CD4-positive, alpha-beta T cell treated with Interleukin-17A for 1 hour (primary cell): ENCODE measurements around the gene MEGF11.
"Not testable (repeated sequence)": the region's sequence is repeated elsewhere in the genome, so short reads cannot be mapped to it uniquely, and the experiment has no call there.

ENCODE experiments used
- DNase-seq: peaks from one replicate; pipeline ENCODE4 v3.0.0-alpha.2; 2020

Gene MEGF11

DNA sequence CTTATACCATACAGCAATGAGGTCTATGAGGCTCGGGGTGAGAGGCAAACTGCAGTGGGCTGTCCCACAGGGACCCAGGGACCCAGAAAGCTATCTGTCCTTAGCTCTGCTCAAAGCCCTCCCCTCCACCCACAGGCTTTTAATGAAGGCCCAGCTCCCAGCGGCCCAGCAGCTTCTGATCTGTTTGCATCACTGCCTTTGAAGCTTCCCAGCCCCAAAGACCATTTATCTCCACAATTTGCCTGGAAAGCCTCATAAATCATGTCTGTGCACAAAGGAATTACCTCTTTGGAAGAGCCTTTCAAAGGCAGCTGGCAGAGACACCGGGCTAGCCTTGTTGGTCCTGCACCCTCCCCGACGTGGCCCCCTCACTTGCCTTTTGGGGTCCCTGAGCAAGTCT, 260.3 kb downstream of the MEGF11 start:
- no peak for DNase-seq

DNA sequence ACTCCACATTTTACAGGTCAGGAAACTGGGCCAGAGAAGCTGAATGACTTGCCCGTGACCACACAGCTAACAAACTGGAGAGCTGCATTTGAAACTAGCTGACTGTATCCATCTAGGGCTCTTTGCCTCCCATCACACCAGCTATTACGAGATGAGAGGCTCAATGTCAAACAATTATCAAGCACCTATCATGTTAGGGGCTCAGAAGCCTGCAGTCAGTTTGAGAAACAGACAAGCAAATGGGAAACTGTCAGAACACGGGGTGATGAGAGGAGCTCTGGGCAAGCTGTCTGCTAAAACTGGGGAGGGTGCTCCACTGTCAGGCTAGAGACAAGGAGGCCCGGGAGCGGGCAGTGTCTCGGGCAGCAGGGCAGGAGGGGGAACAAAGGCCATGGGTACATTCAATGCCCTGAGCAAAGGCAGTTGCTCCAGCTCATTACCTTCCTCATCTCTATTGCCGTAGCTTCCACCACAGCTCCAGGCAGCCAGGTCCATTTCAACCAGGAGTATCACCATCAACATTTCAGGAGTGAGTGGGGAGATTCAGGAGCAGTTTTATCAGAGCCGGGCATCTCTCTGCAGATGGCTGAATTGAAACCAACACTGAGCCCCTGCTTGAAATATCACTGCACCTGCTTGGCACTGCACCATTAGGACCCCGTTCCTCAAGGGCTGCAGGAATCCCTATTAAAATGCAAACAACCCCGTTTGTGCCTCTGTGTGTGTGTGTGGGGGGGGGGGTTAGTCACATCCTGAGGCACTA, 261.6 kb downstream of the MEGF11 start:
- no peak for DNase-seq

DNA sequence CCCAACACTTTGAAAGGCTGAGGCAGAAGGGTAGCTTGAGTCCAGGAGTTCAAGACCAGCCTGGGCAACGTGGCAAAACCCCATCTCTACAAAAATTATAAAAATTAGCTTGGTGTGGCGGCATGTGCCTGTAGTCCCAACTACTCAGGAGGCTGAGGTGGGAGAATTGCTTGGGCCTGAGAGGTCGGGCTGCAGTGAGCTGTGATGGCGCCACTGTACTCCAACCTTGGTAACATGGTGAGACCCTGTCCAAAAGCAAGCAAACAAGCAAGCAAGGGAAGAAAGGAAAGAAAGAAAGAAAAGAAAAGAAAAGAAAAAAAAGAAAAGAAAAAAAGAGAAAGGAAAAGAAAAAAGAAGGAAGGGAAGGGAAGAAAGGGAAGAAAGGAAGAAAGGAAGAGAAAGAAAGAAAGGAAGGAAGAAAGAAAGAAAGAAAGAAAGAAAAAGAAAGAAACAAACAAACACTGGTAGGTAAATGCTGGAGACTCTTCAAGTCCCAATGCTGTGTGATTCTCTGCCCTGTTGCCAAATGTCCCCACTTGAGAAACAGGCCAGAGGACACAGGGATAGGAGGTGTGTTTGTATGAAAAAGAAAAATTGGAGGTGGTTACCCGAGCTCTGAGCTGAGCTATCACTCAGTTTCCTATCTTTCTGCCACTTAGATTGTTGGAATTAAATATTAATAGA, 263.1 kb downstream of the MEGF11 start:
- DNase-seq, result no peak

DNA sequence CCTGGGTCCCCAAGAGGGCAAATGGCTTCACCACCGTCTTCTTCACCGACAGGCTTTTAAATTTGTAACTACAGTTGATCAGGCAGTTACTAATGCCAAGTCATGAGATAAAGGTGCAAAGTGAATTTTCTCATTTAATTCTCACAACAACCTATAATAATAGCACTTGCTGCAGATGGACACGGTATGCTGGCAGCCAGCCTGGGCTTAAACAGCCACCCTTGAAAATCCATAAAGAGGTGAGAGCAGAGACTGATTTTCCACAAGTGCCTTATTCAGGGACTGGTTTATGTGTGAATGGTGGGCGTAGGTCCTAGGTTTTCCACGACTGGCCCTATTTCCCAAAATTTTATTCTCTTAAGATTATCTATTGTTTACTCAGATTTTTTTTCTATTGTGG, 266.4 kb downstream of the MEGF11 start:
- DNase-seq, result no peak

DNA sequence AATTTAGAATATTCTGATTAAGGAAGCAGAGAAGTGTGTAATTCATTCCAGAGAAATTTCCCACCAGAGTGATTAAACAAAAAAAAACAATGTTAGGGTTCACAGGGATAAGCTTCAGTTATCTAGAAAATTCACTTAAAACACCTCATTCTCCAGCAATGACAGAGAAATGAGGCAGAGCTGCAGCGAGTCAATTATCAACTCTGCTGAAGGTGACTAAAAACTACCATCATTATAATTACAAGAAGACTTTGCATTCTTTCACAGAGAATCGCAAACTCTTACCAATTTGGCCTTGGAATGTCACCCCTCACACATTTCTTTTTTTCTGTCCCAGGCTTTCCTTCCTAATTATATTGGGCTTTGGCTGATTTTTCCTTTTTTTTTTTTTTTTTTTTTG, 267.1 kb downstream of the MEGF11 start:
- DNase-seq, result no peak

DNA sequence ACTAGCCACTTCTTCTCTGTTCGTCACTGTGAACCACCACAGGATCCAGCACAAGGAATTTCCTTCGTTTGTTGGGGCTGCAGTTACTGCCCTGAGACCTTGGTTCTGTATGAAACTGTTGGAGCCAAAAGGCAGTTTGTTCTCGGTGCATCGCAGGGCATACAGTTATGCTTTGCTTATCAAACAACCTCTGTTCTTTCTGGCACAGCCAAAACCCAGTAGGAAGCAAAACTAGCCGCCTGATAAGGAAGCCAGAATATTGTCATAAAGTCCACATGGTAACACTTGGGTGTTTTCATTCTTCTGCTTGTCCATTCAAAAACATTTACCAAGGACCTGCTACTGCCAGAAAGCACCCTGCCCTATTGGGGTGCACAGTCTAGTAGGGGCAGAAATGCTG, 268.2 kb downstream of the MEGF11 start:
- DNase-seq, result no peak

DNA sequence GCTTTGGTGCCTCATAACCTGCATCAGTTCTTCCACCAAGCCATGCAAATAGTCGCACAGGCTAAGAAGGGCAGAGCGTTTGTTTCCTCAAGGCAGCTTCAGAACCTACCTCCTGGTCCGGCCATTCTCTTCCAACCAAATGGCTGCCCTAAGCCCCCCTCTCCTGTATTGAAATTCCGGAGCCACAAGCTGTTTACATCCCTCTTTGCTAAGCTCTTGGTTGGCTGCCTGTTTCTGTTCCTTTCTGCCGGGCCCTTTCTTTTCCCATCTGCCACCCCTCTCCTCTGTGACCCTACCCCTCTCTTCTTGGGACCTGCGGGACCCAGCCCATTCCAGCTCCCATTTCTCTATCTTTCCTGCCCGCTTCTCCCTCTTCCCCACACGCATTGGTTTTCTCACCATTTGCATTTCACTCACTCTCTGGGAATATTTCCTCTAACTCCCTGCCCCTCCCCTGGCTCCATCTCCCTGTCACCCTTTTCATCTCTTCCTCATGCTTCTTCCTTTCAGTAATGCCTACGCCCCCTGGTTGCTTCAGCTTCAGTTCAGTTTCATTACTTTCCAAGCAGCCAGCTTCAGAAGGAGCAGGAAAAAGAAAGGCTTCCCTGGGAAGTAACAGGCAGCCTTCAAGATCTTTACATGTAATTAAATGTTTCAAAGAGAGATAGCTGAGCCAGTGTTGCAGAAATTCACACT, 270.8 kb downstream of the MEGF11 start:
- no peak for DNase-seq

DNA sequence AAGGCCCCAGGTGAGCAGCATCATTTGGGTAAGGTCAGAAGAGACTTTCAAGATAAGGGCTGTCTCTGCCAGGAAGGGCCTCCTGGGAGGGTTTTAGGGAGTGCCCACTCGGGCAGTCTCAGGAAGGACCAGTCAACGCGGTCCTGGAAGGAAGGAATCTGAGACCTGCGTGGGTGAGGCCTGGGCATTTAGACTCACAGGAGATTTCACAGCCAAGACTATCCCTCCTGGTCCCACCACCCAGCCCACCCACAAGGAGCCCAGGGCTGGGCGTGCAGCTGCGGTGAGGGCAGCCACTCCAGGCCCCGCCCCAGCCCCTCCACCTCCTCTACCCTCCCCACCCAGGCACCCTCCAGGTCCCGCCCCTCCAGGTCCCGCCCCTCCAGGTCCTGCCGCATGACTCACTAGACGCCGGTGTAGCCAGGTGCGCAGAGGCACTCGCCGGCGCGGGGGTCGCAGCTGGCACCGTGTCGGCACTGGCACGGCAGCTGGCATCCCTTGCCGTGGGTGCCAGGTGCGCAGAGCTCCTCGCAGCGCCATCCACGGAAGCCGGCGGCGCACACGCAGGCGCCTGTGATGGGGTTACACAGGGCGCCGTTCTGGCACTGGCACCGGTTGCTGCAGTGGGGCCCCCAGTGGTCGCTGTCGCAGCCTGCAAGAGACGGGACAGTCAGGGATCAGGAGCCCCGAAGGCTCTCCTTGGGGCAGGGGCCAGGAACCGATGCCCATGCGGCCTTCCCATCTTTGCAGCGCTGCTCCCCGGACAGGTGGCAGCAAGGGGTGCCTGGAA, 271.5 kb downstream of the MEGF11 start:
- DNase-seq, result peak; percentile 59

DNA sequence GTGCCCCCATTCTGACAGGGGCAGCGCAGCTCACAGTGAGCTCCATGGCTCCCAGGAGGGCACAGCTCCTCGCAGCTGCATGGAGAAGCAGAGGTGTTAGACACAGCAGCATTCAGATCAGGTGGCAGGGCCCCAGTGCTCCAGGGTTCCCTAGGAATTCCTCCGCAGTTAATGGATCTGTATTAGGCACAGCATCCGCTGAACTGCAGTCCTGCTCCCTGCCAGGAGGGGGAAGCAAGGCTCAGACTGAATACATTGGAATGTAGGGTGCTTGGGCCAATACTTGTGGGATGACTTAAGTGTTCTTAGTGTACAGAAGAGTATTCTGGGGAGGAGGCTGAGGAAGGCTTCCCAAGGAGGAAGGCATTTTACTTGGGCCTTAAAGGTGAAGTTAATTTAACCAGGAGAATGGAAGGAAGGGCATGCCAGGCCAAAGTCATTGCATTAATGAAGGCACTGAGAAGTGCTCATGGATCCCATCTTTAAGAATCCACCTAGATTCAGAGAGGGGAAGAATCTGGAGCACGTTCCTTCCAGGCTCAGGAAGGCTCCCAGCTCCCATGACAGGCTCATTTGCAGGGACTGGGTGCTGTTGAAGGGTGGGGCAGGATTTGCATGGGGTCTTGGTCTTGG, 272.6 kb downstream of the MEGF11 start:
- peak; percentile 13 for DNase-seq

DNA sequence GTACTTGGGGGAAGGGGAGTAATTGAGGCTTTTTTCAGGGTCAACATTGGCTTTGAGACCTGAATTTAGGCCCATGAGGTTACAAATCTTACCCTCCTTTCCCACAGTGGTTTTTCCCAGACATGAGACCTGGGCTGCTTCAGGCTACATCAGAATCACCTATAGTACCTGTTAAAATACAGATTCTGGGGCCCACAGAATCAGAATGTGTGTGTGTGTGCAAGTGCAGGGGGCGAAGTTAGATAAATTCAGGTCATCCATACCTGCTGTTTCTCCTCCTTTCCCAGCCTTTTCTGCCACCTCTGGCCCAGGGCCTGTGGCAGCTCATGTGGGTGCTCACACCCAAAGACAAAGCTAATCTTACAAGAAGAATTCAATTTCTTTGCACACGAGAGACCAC, 273.7 kb downstream of the MEGF11 start:
- no peak for DNase-seq

DNA sequence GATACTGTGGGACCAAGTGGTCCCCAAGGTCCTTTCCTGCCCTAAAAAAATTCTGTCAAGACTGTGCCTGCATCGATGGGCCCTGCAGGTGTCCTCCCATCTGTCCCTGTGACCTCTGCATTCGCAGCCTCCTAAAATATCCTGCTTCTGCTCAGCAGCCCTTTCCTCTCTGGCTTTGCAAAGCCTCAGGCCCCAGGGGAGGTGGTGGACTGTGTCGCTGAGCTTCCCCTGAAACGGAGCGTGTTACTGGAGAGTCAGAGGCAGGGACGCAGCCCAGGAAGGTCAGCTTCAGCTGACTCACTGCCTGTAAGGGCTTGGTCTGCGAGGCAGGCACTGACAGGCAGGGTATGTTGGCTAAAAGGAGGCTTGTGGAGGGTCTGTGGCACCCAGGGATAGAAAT, 274.2 kb downstream of the MEGF11 start:
- no peak for DNase-seq

DNA sequence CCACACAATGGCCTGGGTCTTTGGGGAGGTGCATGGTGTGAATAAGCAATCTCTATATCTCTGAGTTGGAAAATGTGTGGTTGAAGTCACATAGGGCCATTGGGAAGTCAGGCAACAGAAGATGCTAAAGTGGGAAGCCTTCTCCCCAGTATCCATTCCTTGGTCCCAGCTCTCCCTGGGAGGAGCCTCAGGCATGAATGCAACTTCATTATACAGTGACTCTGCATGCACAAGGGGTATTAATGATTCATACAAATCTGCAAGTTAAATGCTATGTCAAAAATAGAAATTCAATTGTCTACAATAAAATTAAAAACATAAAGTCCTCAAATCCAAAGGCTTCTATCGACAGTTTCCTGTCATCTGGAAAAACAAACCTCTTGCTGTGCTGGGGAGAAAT, 275.4 kb downstream of the MEGF11 start:
- DNase-seq, result no peak

DNA sequence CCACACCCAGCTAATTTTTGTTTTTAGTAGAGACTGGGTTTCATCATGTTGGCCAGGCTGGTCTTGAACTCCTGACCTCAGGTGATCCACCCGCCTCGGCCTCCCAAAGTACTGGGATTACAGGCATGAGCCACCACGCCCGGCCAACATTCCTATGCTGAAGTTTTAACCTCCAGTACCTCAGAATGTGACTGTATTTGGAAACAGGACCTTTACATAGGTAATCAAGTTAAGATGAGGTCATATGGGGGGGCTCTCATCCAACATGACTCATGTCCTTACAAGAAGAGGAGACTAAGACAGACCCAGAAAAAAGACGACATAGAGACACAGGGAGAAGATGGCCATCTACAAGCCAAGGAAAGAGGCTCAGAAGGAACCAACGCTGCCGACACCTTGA, 277.4 kb downstream of the MEGF11 start:
- not testable (repeated sequence) for DNase-seq

DNA sequence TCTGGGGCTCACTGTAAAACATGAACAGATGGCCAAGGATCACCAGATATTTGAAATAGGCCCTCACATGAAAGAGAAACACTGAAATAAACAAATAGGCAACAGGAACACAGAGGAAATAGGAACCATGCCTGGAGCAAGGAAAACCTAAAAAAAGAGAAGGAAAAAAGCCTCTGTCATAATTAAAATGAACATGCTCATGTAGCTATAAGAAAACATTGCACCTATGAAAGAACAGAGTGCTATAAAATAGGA, 281.9 kb downstream of the MEGF11 start:
- DNase-seq, result no peak

DNA sequence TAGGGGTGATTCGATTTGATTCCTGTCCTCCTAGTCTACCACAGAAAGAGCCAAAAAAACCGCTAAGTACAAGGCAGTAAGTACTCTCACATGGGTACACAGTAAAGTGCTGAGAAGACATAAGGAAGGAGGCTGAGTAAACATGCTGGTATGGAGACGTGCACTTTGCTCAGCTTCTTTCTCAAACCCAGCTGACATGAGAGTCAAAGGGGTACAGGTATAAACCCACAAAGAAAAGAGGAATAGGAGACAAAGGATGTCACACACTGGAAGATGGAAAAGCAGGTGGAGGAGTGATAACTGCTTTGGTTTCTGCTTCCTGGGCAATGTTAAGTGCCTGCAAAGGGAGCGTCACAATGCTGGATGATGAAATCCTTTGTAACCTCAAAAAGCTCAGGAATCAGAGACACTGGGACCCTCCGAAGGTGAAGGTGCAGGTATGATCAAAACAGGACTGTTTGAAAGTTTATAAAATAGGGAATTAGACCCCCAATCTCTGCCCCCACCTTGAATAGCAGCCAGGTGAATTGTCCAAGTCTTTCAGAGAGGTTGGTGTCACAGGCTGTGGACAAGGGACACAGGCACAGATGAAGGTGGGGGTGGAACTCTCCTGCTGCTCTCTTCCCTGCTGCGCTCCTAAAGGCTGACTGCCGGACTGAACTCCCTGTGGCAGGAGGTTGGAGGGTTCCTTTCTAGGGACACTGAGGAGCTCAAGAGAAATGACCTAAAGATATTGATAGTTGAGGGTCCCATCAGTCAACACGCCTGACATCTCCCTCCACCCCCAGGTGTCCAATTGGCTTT, 282.4 kb downstream of the MEGF11 start:
- DNase-seq, result no peak

DNA sequence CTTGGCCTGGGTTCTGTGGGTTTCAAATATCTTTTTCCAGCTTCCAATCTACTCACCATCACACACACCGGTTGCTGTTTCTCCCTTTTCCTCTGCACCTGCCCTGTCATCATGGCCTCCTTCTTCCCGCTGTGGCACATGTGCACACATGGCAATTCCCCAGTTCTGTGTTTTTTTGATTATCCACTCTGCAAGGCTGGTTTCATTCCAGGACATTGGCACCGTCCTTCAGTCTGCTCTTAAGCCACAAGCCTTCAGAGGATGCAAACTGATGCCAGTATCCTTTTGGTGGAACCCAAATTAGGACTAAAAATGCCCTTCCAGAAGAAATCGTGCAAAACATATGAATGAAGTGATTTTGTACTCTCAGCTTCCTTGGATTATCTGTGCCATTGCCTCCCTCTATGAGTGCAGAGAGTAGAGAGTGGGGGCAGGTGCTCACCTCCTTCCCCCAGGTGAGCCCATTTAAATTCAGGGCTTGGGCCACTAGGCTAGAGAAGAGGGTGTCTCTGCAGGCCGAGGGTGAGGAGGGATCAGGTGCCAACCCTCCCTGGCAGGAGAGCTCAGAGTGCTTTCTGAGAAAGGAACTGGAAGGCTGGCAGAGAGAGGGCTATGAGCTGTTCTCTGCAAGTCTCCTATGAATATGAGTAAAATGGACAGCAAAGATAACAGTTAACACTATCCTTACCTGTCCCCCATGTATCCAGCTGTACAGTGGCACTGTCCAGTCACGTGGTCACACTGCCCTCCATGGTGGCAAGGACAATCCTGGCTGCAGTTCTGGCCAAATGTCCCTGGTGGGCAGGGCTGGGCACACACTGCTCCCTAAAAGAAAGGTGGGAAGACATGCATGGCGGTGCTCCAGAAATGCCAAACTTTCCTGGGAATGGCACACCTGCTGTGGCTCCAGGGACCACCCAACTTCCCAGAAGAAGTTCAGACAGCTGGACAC, 283.4 kb downstream of the MEGF11 start:
- no peak for DNase-seq

DNA sequence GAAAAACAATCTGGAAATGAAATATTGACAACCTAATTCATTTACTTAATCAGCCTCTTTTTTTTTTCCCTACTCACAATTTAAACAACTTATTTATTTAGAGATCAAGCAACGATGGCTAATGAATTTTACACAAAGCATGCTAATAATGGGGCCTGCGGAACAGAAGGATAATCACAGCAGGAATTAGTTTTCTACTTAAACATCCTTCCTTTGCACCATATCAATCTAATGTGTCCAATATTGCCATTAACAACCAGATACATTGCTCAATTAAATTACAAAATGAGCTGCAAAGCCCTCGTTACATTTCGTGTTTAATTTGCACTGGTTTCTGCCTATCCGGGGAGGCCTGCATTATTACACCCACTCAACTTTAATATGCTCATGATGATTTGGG, 285.0 kb downstream of the MEGF11 start:
- DNase-seq, result no peak

DNA sequence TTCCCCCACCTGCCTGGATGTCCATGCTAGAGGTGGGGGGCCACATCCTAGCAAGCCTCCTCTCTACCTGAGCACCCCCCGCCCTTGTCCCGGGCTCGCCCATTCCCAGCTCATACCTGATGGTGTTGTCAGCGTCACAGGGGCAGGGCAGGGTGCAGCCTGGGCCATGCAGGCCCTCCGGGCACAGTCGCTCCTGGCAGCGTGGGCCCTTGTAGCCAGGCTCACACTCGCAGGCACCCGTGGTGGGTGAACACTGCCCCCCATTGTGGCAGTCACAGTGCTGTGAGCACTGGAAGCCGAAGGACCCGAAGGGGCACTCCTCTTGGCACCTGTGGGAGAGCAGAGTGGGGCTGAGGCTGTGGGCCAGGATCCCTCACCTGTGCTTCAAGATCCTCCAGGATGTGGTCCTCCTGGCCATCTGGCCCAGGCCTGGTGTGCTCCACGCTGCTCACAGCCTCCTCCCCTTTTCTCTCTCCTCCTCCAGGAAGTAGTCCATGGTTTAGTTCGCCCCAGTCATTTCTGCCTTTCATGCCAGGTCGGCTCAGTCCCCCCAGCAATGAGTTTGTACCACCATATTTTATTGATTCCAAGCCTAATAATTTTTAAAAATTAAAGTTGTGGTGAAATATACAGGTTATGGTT, 288.6 kb downstream of the MEGF11 start:
- no peak for DNase-seq

DNA sequence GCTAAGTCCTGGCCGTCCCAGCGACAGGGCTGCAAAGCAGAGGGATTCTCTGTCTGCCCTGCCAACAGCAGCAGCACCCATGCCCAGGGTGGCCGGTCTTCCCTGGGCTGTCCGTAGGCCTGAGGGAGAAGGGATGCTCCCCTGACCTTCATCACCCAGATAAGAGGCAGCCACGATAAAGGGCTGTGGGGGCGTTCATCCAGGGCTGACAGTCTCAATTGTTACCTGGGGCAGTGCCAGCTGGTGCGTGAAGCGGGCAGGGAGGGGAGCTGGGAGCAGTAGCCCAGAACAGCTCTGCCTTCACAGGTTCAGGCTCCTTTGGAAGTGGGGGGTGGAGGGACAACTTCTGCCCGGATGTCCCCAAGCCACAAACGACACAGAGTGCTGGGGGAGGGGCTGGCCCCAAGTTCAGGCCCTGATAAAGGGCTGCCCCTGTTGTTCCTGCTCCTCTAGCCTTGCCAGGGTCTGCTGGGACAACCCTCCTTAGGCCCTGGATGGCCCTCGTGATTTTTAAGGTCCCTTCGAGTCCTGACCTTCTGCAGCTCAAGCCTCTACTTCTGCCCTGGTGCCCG, 289.6 kb downstream of the MEGF11 start:
- DNase-seq, result no peak

DNA sequence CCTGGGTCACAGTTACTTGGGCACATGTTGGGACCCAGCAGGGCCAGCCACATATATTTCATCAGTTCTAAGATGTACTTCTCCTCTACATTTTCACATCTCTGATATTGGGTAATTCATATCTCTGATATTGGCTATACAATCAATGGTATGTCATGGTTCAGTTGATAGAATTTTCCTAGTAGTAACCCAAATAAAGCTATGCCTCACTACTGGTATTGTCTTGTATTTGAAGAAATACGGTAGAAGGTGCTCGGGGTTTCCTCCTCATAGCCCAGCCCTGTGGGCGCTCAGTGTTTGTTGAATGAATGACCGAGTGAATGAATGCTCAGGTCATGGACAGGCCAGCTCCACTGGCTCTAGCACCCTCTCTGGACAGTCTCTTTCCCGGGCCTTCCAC, 290.2 kb downstream of the MEGF11 start:
- DNase-seq, result no peak
